Upper lobe of left lung (tissue), 6 donors: ENCODE results near the gene PLS3. TPM values are rescaled to one million over a fixed set of nuclear protein-coding genes. Genes with fewer than 3 reads are reported as not detected.
"Not testable (repeated sequence)": the region's sequence is repeated elsewhere in the genome, so short reads cannot be mapped to it uniquely, and the experiment has no call there.

ENCODE experiments used
- ATAC-seq, 2 donors: fragments of 200-7000 bp; cut with Tn5 transposase; one replicate each; pipeline ENCODE4 v1.9.1; 2022; ENCODE audit warnings: mild to moderate bottlenecking in 2 of 2, moderate library complexity in 2 of 2; ENCODE audit not compliant: low FRiP score in 2 of 2
- DNase-seq, 2 donors: peaks; one replicate each; pipeline ENCODE4 v3.0.0-alpha.2; 2019 to 2020
- H3K27ac ChIP-seq, 4 donors: fragments of 200-600 bp; sonication (generic); one replicate each; pipeline ENCODE4 v1.5.1; 2016 to 2019
- H3K27me3 ChIP-seq, 4 donors: fragments of 200-600 bp; sonication (generic); one replicate each; pipeline ENCODE4 v1.5.1; 2017 to 2019
- H3K36me3 ChIP-seq, 4 donors: fragments of 200-600 bp; sonication (generic); one replicate each; pipeline ENCODE4 v1.5.1; 2016 to 2019
- H3K4me1 ChIP-seq, 4 donors: fragments of 200-600 bp; sonication (generic); one replicate each; pipeline ENCODE4 v1.5.1; 2018 to 2019
- H3K4me3 ChIP-seq, 4 donors: fragments of 200-600 bp; sonication (generic); one replicate each; pipeline ENCODE4 v1.5.1; 2017 to 2019; ENCODE audit warnings: mild to moderate bottlenecking in 2 of 4, moderate library complexity in 1 of 4
- H3K9me3 ChIP-seq, 4 donors: fragments of 200-600 bp; sonication (generic); one replicate each; pipeline ENCODE4 v1.5.1; 2018 to 2019
- CTCF ChIP-seq, 6 experiments: fragments of 450-650 bp in 4 of 6; fragments of 200-600 bp in 2 of 6; sonication (generic) in 2 of 6; IDR thresholded peaks; one replicate each; pipeline ENCODE4 v1.5.1; 2016 to 2019; ENCODE audit warnings: antibody characterized with exemption in 6 of 6
- EP300 ChIP-seq, 4 donors: sonication (generic); formaldehyde crosslinking; IDR thresholded peaks; one replicate each; pipeline ENCODE4 v1.5.1; 2017; ENCODE audit warnings: antibody characterized with exemption in 4 of 4, control low read depth in 2 of 4
- POLR2A ChIP-seq, 4 donors: fragments of 450-650 bp; IDR thresholded peaks; one replicate each; pipeline ENCODE4 v1.5.1; 2016 to 2017; ENCODE audit warnings: antibody characterized with exemption in 4 of 4, mild to moderate bottlenecking in 2 of 4
- POLR2AphosphoS5 ChIP-seq, 2 donors: sonication (generic); formaldehyde crosslinking; IDR thresholded peaks; one replicate each; pipeline ENCODE4 v1.5.1; 2017; ENCODE audit warnings: antibody characterized with exemption in 2 of 2
- WGBS, 2 donors: methylation state at CpG; one replicate each; pipeline ENCODE4 v1.1.5; 2017 to 2018; 5-methylcytosine and 5-hydroxymethylcytosine counted together
- total RNA-seq, 6 donors: library from RNA; depleted of rRNA in 4 of 6; stranded (reverse); fragments of >200 nt in 4 of 6; gene quantifications; one replicate each; pipeline versions ENCODE4 v1.1.0 to v1.2.1, GENCODE V29; 2016 to 2021
- donor health status: DM: no; HTN: no; CAD: no; lungs with moderate emphysema.
- donor health status: DM: no; HTN: yes; CAD: no; lungs with severe emphysema.

Gene PLS3
- total RNA-seq, 6 donors from 2014 or later = 56.6 to 199 (median 157) TPM

- ATAC-seq = no peak
These were observed 81.3 kb downstream of the PLS3 start for GRCh38 chrX:115642311-115642710.

GRCh38 chrX:115642895-115643530, 82.0 kb downstream of the PLS3 start:
- TF ChIP-seq EP300 (IDR thresholded peaks at IDR 0.05) = no peak
- no peak for TF ChIP-seq POLR2AphosphoS5 (IDR thresholded peaks at IDR 0.05)
- TF ChIP-seq CTCF (IDR thresholded peaks at IDR 0.05) = peak; percentile 76 to 96 (median 84)
- ATAC-seq (peak in 1 of 2 donors; percentile 74), DNase-seq (peak in 1 of 2 donors; percentile 32)
- Histone ChIP-seq H3K4me1 (peaks cover 0 to 4% (median 0%) of the 10 kb centered on the region in 4 donors), H3K27ac (peak overlapping the region in 1 of 4 donors; percentile 13), H3K36me3 (peaks cover 0 to 49% (median 2%) of the 10 kb centered on the region in 4 donors), H3K4me3 (no peak overlapping the region), H3K9me3 (no peaks in the 10 kb centered on the region), H3K27me3 (no peaks in the 10 kb centered on the region)
- 23 to 24% methylated on average over 5 of the region's 5 CpGs for WGBS, 2 donors

More at GRCh38 chrX:115642311-115642710, 81.3 kb downstream of the PLS3 start:
- Histone ChIP-seq H3K4me1 (peaks cover 0 to 4% (median 0%) of the 10 kb centered on the region in 4 donors), H3K4me3 (no peak overlapping the region), H3K36me3 (peaks cover 0 to 49% (median 2%) of the 10 kb centered on the region in 4 donors), H3K9me3 (no peaks in the 10 kb centered on the region), H3K27me3 (no peaks in the 10 kb centered on the region), H3K27ac (peak overlapping the region in 2 of 4 donors; percentile 13 to 34)
- DNase-seq = no peak
- 41 to 59% methylated on average over 2 of the region's 2 CpGs for WGBS, 2 donors
- TF ChIP-seq POLR2A (IDR thresholded peaks at IDR 0.05) = no peak
- no peak for TF ChIP-seq CTCF (IDR thresholded peaks at IDR 0.05)
- no peak for TF ChIP-seq POLR2AphosphoS5 (IDR thresholded peaks at IDR 0.05)
- no peak for TF ChIP-seq EP300 (IDR thresholded peaks at IDR 0.05)

GRCh38 chrX:115644397-115644796, 83.4 kb downstream of the PLS3 start:
- not testable (repeated sequence) for H3K4me1 ChIP-seq, H3K4me3 ChIP-seq, DNase-seq, H3K27me3 ChIP-seq, ATAC-seq, H3K9me3 ChIP-seq, H3K27ac ChIP-seq
- WGBS, 2 donors = 82 to 97% methylated on average over 5 of the region's 5 CpGs
- peaks cover 0 to 53% (median 2%) of the 10 kb centered on the region in 4 donors for H3K36me3 ChIP-seq

GRCh38 chrX:115649461-115650063, 88.6 kb downstream of the PLS3 start:
- peaks cover 0 to 2% (median 0%) of the 10 kb centered on the region in 4 donors for H3K27me3 ChIP-seq
- no peak overlapping the region for H3K27ac ChIP-seq
- ATAC-seq (peak in 1 of 2 donors; percentile 31), DNase-seq (no peak)
- no peak overlapping the region for H3K4me3 ChIP-seq
- H3K4me1 ChIP-seq = no peaks in the 10 kb centered on the region
- H3K36me3 ChIP-seq = peaks cover 0 to 51% (median 2%) of the 10 kb centered on the region in 4 donors
- no peaks in the 10 kb centered on the region for H3K9me3 ChIP-seq
- 64 to 65% methylated on average over 5 of the region's 5 CpGs for WGBS, 2 donors
- TF ChIP-seq CTCF (IDR thresholded peaks at IDR 0.05) (no peak), EP300 (IDR thresholded peaks at IDR 0.05) (no peak), POLR2AphosphoS5 (IDR thresholded peaks at IDR 0.05) (no peak), POLR2A (IDR thresholded peaks at IDR 0.05) (no peak)

GRCh38 chrX:115650449-115650848, 89.5 kb downstream of the PLS3 start:
- Histone ChIP-seq H3K4me1 (no peaks in the 10 kb centered on the region), H3K27me3 (peaks cover 0 to 2% (median 0%) of the 10 kb centered on the region in 4 donors), H3K27ac (no peak overlapping the region), H3K9me3 (no peaks in the 10 kb centered on the region), H3K4me3 (no peak overlapping the region), H3K36me3 (peaks cover 0 to 44% (median 2%) of the 10 kb centered on the region in 4 donors)
- TF ChIP-seq CTCF (IDR thresholded peaks at IDR 0.05) (no peak), EP300 (IDR thresholded peaks at IDR 0.05) (no peak), POLR2A (IDR thresholded peaks at IDR 0.05) (no peak), POLR2AphosphoS5 (IDR thresholded peaks at IDR 0.05) (no peak)
- no peak for ATAC-seq
- no peak for DNase-seq
